Fibroblast of skin of abdomen (primary cell): ENCODE measurements around the gene WNT6.

ENCODE experiments used
- DNase-seq: peaks from one replicate; pipeline ENCODE4 v3.0.0-alpha.2; 2013

The WNT6 gene

GRCh38 chr2:218894151-218894879, 34.7 kb downstream of the WNT6 start:
- no peak for DNase-seq

GRCh38 chr2:218894880-218895157, 35.2 kb downstream of the WNT6 start:
- DNase-seq = no peak

- no peak for DNase-seq
These were observed 35.7 kb downstream of the WNT6 start for GRCh38 chr2:218895326-218895725.

GRCh38 chr2:218895759-218896500, 36.3 kb downstream of the WNT6 start:
- no peak for DNase-seq

- no peak for DNase-seq
These were observed 37.1 kb downstream of the WNT6 start for GRCh38 chr2:218896501-218897393.

GRCh38 chr2:218897394-218898108, 37.9 kb downstream of the WNT6 start:
- no peak for DNase-seq

GRCh38 chr2:218898109-218898878, 38.7 kb downstream of the WNT6 start:
- peak; percentile 35 for DNase-seq

- DNase-seq = no peak
These were observed 39.5 kb downstream of the WNT6 start for GRCh38 chr2:218899147-218899546.

- DNase-seq = no peak
These were observed 42.8 kb downstream of the WNT6 start for GRCh38 chr2:218902427-218902826.

- DNase-seq = no peak
These were observed 44.6 kb downstream of the WNT6 start for GRCh38 chr2:218904176-218904575.

GRCh38 chr2:218908721-218909619, 49.4 kb downstream of the WNT6 start:
- DNase-seq = peak; percentile 89

GRCh38 chr2:218910741-218911140, 51.1 kb downstream of the WNT6 start:
- DNase-seq = no peak

- DNase-seq = no peak
These were observed 60.9 kb downstream of the WNT6 start for GRCh38 chr2:218920504-218920903.
